ENCODE data around the gene NTN5.
"Not testable (repeated sequence)": the region's sequence is repeated elsewhere in the genome, so short reads cannot be mapped to it uniquely, and the experiment has no call there.

Gene NTN5

GRCh38 chr19:48669903-48670668 lies 2.7 kb downstream of the NTN5 start:
- DNase-seq, result no peak

GRCh38 chr19:48668761-48669160 lies 4.1 kb downstream of the NTN5 start:
- DNase-seq, result no peak

GRCh38 chr19:48668332-48668731 lies 4.5 kb downstream of the NTN5 start:
- no peak for DNase-seq

GRCh38 chr19:48665786-48666185 lies 7.0 kb downstream of the NTN5 start:
- DNase-seq, result no peak

- DNase-seq, result no peak
These were observed 8.3 kb downstream of the NTN5 start for GRCh38 chr19:48664476-48664875.

- no peak for DNase-seq
These were observed 9.2 kb downstream of the NTN5 start for GRCh38 chr19:48663667-48664066.

- no peak for DNase-seq
These were observed 11.1 kb downstream of the NTN5 start for GRCh38 chr19:48661711-48662090.

GRCh38 chr19:48660852-48661710 lies 11.7 kb downstream of the NTN5 start:
- peak; percentile 59 for DNase-seq

GRCh38 chr19:48659768-48660167 lies 13.0 kb downstream of the NTN5 start:
- no peak for DNase-seq

- DNase-seq, result no peak
These were observed 14.3 kb downstream of the NTN5 start for GRCh38 chr19:48658483-48658882.

GRCh38 chr19:48657828-48658227 lies 15.0 kb downstream of the NTN5 start:
- not testable (repeated sequence) for DNase-seq

GRCh38 chr19:48656840-48657474 lies 15.9 kb downstream of the NTN5 start:
- DNase-seq, result no peak

- no peak for DNase-seq
These were observed 18.3 kb downstream of the NTN5 start for GRCh38 chr19:48654299-48655059.

- DNase-seq, result no peak
These were observed 21.2 kb downstream of the NTN5 start for GRCh38 chr19:48651683-48652048.

GRCh38 chr19:48650974-48651682 lies 21.7 kb downstream of the NTN5 start:
- DNase-seq, result no peak

- no peak for DNase-seq
These were observed 24.7 kb downstream of the NTN5 start for GRCh38 chr19:48648134-48648533.

- no peak for DNase-seq
These were observed 26.0 kb downstream of the NTN5 start for GRCh38 chr19:48646722-48647216.

- peak; percentile 92 for DNase-seq
These were observed 26.7 kb downstream of the NTN5 start, which contains the start of gene CA11 for GRCh38 chr19:48646001-48646721. TSS of gene CA11 (minus strand) at chr19:48646187. CDS start at chr19:48645632, 555 bp downstream.

- DNase-seq, result no peak
These were observed 27.2 kb downstream of the NTN5 start for GRCh38 chr19:48645620-48646000.

GRCh38 chr19:48644839-48645619 lies 27.8 kb downstream of the NTN5 start:
- peak; percentile 63 for DNase-seq

Measured in T-helper 9 cell (primary cell).